Amniotic stem cell (primary cell): ENCODE results near the gene RBMS1.
A peak's percentile ranks its signal among the peaks of the same experiment; 100 is the strongest.

Experiments
- DNase-seq: peaks from one replicate; lab custom pipeline; 2025; lab: John Stamatoyannopoulos, UW

RBMS1 gene

GRCh38 chr2:160224060-160224459 lies 269.5 kb downstream of the RBMS1 start:
- DNase-seq = peak; percentile 96

GRCh38 chr2:160223560-160223959 lies 270.0 kb downstream of the RBMS1 start:
- no peak for DNase-seq

- no peak for DNase-seq
Measured at GRCh38 chr2:160222546-160223283, 270.9 kb downstream of the RBMS1 start.
